IPS-18a (cell line): ENCODE data around the gene TBX20.

Experiments
- H3K27ac ChIP-seq: one replicate; pipeline ENCODE4 v1.5.1; 2013; ENCODE audit warnings: low read length
- H3K27me3 ChIP-seq: one replicate; pipeline ENCODE4 v1.6.1; 2013; ENCODE audit warnings: mild to moderate bottlenecking, low read length; ENCODE audit not compliant: control insufficient read depth, insufficient read depth
- H3K36me3 ChIP-seq: one replicate; pipeline ENCODE4 v1.6.1; 2013; ENCODE audit warnings: low read depth, low read length; ENCODE audit not compliant: control insufficient read depth
- H3K4me1 ChIP-seq: one replicate; pipeline ENCODE4 v1.6.1; 2013; ENCODE audit warnings: low read depth, low read length; ENCODE audit not compliant: control insufficient read depth
- H3K4me3 ChIP-seq: one replicate; pipeline ENCODE4 v1.5.1; 2013; ENCODE audit warnings: low read length
- H3K9ac ChIP-seq: one replicate; pipeline ENCODE4 v1.6.1; 2013; ENCODE audit warnings: mild to moderate bottlenecking, low read length, moderate library complexity
- H3K9me3 ChIP-seq: one replicate; pipeline ENCODE4 v1.6.1; 2013; ENCODE audit warnings: low read depth, low read length; ENCODE audit not compliant: control insufficient read depth

Gene TBX20

DNA sequence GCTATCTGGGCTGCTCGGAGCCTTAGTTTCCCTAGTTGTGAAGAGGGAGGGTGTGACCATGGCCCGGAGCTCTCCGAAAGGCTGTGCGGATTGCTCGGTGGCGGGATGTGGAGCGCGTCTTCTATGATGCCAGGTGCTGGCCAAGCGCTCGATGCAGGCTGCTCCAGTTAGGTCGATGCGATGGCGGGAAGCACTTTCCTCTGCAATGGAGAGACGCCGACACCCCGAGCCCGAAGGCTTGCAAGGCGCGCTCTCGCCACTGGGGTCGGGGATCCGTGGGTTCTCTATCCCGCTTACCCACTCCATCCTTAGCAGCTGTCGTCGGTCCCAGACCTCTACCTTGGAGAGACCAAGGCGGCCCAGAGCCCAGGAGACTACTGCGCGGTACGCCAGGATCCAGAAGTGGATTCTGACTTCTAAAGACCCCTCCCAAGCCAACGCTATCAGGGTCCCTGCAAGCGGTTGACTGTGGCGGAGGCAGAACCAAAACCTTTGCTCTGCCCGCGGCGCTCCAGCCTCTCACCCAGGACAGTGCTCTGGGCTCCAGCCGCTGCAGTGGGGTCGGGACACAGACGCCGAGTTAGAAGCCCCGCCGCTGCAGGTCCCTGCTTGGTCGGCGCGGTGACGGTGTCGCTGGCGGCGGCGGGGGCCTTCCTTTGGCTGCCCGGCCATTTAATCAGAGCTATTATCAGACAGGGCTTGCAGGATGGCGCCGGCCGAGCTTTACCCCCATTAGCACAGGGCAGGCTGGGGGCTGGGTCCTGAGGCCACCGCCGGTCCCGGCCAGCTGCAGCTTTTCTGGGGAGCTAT, 7.8 kb upstream of the TBX20 start:
- Histone ChIP-seq H3K27ac (no peak overlapping the region), H3K36me3 (no peaks in the 10 kb centered on the region), H3K9ac (no peak overlapping the region), H3K27me3 (peaks cover 85% of the 10 kb centered on the region), H3K9me3 (no peaks in the 10 kb centered on the region), H3K4me3 (peak overlapping the region; percentile 68), H3K4me1 (peaks cover 27% of the 10 kb centered on the region)

DNA sequence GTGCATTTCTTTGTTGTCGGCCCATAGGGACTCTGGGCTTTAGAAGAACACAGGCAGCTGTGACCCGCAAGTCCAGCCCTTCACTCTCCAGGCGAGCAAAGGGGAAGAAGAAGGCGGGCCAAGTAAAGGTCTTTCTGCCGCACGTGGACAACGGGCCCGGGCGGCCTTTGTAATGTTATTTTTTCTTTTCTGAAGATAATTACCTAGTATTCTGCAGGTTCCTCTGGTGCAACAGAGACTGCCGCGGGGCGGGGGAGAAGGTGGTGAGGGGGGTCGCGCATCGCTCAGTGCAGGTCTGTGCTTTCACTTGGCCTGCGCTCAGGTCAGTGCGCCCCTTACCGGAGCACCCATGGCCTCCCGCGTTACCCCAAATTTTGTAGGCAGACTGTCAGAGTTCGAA, 7.1 kb upstream of the TBX20 start:
- no peak overlapping the region for H3K27ac ChIP-seq
- H3K4me3 ChIP-seq: peak overlapping the region; percentile 68
- H3K9me3 ChIP-seq: no peaks in the 10 kb centered on the region
- H3K4me1 ChIP-seq: peaks cover 33% of the 10 kb centered on the region
- H3K27me3 ChIP-seq: peaks cover 91% of the 10 kb centered on the region
- H3K9ac ChIP-seq: no peak overlapping the region
- no peaks in the 10 kb centered on the region for H3K36me3 ChIP-seq

DNA sequence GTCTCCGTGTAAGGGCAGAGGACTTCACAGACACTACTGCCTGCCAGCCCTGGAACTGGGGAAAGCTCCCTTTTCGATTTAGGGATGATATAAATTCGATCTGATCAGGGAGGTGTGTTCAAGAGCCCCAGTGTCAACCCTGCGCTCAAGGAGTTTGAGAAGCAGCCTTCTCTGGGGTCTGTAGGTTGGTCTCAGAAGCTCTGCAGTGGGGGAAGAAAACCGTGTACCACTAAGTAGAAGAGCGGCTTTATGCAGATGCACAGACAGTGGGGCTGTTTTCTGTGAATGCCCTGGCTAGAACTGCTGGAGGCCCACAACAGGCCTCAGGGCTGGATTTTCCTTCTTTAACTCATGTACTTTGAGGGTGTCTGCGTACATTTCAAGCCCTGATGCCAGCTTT, 6.3 kb upstream of the TBX20 start:
- peaks cover 33% of the 10 kb centered on the region for H3K4me1 ChIP-seq
- H3K27ac ChIP-seq: no peak overlapping the region
- H3K36me3 ChIP-seq: no peaks in the 10 kb centered on the region
- peak overlapping the region; percentile 68 for H3K4me3 ChIP-seq
- no peaks in the 10 kb centered on the region for H3K9me3 ChIP-seq
- H3K27me3 ChIP-seq: peaks cover 93% of the 10 kb centered on the region
- H3K9ac ChIP-seq: no peak overlapping the region

DNA sequence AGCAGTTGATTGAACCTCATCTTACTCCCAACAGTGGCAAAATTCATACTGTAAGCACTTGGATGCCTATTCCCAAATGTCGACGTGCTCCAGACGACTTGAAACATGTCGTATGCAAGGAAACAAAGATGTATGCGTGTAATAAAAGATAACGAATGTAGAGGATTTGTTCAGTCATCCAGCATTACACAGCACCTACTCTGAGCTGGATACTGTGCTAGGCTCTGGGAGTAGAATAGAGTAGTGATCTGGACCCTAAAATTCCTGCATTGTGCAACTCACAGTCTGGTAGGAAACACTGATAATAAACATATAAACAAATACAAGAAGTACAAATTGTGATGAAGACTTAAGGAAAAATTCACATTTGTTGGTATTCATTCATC, 5.6 kb upstream of the TBX20 start:
- peaks cover 33% of the 10 kb centered on the region for H3K4me1 ChIP-seq
- no peak overlapping the region for H3K9ac ChIP-seq
- H3K9me3 ChIP-seq: no peaks in the 10 kb centered on the region
- H3K4me3 ChIP-seq: peak overlapping the region; percentile 62
- no peak overlapping the region for H3K27ac ChIP-seq
- peaks cover 95% of the 10 kb centered on the region for H3K27me3 ChIP-seq
- H3K36me3 ChIP-seq: no peaks in the 10 kb centered on the region

DNA sequence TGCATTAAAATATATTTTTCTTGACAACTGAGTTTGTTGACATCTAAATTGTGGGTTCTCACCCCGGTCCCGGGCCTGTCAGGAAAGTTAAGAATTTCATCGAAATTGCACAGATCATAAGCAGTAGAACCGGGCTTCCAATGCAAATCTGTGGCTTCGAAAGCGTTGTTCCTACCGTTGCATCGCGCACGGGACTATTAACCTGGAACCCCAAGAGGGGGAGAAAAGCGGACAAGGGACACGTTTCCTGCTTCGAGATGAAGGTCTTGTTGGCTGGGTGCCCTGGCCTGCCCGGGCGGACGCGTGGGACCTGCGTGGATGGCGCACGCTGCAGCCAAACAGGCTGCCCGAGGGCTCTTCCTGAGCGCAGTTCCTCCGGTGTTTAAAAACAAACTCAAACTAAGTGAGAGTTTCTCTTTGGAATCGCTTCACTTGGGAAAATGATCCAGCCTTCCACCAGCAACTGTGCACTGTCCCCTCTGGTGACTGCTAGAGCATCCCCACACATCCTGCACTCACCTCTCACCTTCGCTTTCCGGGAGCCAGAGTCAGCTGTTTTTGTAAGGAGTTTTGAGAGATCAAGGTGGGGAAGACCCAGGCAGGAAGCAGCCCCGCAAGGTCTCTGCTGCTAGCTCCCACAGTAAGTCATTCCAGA, 5.1 kb upstream of the TBX20 start:
- Histone ChIP-seq H3K36me3 (no peaks in the 10 kb centered on the region), H3K4me3 (peak overlapping the region; percentile 62), H3K9me3 (no peaks in the 10 kb centered on the region), H3K9ac (no peak overlapping the region), H3K4me1 (peaks cover 33% of the 10 kb centered on the region), H3K27me3 (peaks cover 100% of the 10 kb centered on the region), H3K27ac (no peak overlapping the region)

DNA sequence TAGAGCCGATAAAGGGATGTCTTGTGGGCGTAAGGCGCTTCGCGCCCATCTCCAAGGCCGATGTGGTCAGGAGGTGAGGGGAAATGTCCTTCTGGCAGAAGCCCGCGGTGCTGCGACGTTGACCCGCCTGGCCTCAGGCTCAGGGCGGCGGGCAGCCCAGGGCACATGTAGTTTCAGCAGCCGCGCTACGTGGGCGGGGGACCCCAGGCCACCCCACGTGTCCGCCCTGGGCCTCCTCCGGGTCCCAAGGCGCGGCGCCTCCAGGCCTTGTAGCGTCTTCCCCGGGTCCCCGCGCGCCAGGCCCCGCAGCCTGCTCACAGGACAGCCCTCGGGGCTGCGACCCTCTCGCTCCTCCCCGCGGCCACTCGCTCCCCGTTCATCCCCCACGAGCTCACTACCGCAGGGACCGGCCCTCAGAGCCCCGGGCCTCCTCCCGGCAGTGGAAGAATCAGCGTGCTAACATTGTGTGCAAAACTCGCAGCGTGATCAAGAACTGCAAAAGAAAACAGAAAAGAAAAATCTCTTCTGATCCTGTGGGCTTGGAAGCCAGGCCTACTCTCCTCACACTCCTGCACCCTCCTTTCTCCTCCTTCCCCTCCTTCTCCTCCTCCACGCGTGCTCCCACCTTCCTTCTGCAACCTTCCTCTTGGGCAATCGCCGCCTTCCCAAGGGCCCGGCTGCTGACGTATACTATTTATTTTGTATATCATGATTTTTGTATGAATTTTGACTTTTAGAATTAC, 4.4 kb upstream of the TBX20 start:
- no peaks in the 10 kb centered on the region for H3K9me3 ChIP-seq
- no peaks in the 10 kb centered on the region for H3K36me3 ChIP-seq
- no peak overlapping the region for H3K9ac ChIP-seq
- H3K4me3 ChIP-seq: peak overlapping the region; percentile 62
- peaks cover 33% of the 10 kb centered on the region for H3K4me1 ChIP-seq
- peaks cover 100% of the 10 kb centered on the region for H3K27me3 ChIP-seq
- H3K27ac ChIP-seq: no peak overlapping the region

DNA sequence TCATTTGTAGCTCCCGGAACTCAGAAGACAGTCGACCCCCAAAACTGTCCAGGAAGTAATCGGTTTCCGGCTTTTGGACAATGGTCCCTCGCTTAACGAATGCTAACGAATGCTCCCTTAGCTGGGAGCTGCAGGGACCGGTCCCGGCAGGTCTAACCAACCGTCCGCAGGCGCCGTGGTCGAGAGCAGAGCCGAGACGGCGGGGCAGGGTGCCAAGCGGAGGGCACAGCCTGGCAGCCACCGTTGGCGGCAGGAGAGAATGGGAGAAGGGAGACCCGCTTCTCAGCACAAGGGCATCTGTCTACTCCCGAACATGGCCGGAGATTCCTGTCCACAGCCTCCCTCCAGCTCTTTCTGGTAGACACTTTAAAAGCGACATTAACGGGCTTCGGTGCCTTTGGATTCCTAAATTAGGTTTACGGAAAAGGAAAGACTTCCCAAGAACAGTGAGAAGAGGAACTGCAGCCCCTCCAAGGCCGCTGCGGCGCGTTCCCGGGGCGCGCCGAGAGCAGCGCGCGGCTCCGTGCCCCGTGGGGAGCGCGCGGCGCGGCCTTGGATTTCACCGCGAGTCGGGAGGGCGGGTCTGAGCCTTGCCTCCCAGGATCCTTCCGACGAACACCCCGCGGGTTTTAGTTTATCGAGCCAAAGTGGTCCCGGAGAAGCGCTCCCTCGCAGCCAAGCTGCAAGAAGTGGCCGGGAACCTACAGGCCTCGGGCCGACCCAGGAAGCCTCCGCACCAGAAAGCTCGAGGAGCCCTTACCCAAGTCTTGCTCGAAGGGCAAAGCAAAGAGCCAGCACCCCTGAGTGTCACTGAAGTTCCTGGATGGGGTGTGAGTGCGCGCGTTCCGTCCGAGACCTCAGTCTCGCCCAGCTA, 3.6 kb upstream of the TBX20 start:
- no peaks in the 10 kb centered on the region for H3K9me3 ChIP-seq
- no peak overlapping the region for H3K27ac ChIP-seq
- no peak overlapping the region for H3K9ac ChIP-seq
- peak overlapping the region; percentile 62 for H3K4me3 ChIP-seq
- H3K27me3 ChIP-seq: peaks cover 100% of the 10 kb centered on the region
- peaks cover 33% of the 10 kb centered on the region for H3K4me1 ChIP-seq
- H3K36me3 ChIP-seq: no peaks in the 10 kb centered on the region

DNA sequence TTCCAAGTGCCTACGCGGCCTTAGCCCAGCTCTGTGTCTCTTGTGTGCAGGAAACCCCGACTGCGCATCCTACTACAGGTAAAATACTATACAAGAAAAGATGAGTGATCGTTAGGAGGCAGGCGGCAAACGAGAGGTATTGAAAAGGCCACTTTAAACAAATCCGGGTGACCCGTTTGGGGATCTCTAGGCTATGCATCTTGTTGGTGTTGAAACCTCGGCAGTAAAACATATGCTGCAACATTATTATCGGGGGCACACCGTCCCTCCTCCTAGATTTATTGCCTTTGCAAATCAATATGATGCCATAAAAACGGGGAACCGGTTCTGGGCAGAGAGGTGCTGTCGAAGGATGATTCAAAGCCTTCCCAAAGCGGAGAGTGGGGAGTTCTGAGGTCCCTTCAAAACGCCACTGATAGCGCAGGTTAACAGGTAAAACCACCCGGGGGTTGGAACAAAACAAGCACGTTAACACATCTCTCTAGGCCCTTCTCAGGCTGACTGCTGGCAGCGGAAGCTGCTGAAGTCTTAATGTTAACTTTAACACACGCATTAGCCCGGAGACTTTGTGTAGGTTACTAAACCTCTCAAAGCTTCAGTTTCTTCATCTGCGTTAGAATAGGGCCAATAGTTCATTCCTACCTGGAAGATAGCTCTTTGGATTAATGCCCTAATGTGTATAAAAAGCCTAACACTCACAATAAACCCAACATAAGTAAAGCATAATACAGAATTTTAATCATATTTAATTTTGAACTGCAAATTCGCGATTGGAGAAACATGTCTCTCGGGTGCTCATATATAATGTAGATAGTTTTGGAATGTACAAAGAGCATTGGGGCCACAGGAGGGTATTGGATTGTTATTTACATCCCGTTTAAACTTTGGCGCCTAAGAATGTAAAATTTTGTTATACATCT, 2.6 kb upstream of the TBX20 start:
- Histone ChIP-seq H3K9me3 (no peaks in the 10 kb centered on the region), H3K27me3 (peaks cover 100% of the 10 kb centered on the region), H3K4me3 (peak overlapping the region; percentile 62)

DNA sequence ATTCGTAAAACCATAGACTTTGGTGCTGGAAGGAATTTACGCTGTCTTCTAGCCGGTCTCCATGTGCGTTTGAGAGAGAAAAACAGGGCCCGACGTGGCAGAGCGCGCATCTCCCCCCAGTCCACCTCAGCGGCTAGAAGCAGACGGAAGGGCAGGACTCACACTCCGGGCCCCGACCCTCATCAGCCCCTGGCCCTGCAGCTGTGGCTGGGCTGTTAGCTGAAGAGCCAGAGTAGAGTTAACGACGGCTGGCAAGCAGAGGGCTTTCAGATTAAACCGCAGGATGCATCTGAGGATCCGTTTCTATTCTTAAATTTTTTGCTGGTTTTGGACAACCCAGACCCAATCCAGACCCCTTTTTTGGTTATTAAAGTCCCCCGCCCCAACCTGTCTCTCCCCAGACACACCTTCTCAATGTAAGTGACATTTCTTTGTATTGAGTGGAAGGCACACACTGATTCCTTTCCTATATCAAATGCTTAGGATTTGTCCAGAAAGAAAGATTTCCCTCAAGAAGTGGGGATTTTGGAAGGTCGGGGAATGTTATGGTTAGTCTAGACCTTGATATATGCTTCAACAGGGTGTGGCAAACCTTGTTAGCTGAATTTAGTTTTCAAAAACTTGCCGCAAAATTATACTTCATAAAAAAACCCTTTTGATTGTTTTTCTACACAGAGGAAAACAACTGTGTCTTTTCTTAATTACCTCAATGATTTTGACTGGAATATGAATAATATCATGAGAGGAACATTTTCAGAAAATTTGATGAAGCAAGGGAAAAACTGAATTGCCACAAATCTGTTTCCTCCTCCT, 1.7 kb upstream of the TBX20 start:
- H3K27me3 ChIP-seq: peaks cover 100% of the 10 kb centered on the region
- H3K27ac ChIP-seq: no peak overlapping the region
- H3K36me3 ChIP-seq: no peaks in the 10 kb centered on the region
- H3K4me3 ChIP-seq: no peak overlapping the region
- H3K9me3 ChIP-seq: no peaks in the 10 kb centered on the region
- H3K4me1 ChIP-seq: peaks cover 31% of the 10 kb centered on the region
- H3K9ac ChIP-seq: no peak overlapping the region

More for the DNA sequence above, 2.6 kb upstream of the TBX20 start:
- H3K9ac ChIP-seq: no peak overlapping the region
- H3K36me3 ChIP-seq: no peaks in the 10 kb centered on the region
- no peak overlapping the region for H3K27ac ChIP-seq
- peaks cover 33% of the 10 kb centered on the region for H3K4me1 ChIP-seq
